GM19372 (cell line): ENCODE results near the gene AOX1.
"Not testable (repeated sequence)": the region's sequence is repeated elsewhere in the genome, so short reads cannot be mapped to it uniquely, and the experiment has no call there.

ENCODE experiments used
- ATAC-seq: cut with Tn5 transposase; IDR thresholded peaks from one replicate; pipeline ENCODE4 v1.9.1; 2021; ENCODE audit warnings: mild to moderate bottlenecking, low read depth, moderate library complexity; ENCODE audit not compliant: unreplicated experiment

AOX1 gene

DNA sequence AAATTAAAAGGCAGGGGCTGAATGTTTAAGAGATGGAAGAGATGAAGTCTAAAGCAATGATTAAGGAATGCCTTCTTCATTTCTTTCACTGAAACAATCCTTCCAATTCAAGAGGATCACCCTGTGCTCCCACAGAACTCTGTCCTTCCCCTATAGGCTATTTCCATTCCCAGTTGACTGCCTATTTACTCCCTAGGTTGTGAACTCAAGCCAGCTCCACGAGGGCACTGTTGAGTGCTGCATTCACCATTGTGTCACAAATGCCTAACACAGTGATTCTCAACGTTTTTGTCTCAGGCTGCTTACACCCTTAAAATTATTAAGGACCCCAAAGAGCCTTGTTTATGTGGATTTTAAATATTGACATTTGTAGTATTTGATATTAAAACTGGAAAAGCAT, 112.4 kb downstream of the AOX1 start:
- ATAC-seq, result no peak

GRCh38 chr2:200699310-200699709, 113.5 kb downstream of the AOX1 start:
- ATAC-seq, result no peak

DNA sequence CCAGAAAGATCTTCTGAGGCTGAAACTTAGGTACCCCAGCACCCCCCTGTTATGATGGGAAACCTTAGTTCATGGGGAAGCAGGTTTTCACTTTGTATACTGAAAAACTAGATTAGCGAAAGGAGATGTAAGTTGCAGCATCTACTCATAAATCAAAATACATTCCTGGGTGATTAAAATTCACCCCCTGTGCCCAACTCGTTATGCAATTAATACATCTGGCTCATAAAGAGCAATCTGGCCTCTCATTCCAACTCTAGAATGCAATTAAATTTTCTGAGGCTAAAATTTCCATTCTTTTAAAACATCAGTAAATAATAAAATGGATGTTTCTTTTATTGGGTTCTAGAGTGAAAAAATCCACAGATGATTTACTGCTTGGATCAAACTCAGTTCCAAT, 115.0 kb downstream of the AOX1 start:
- no peak for ATAC-seq

DNA sequence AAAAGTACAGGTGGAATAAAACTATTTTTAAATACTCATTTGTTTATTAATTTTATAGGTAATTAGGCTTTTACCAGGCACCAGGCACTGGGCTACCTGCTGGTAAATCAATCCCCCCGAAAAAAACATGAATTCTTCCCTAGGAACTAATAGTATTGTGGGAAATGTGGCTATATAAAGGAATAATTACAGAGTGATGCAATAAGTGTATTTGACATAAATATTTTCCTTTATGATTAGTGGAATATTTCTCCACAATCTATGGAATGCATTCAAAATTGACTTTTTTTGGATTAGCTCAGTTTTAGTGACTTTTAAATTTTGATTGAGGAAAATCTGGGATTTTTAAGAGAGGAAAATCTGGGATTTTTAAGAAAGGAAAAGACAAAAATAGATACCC, 116.2 kb downstream of the AOX1 start:
- ATAC-seq, result no peak

DNA sequence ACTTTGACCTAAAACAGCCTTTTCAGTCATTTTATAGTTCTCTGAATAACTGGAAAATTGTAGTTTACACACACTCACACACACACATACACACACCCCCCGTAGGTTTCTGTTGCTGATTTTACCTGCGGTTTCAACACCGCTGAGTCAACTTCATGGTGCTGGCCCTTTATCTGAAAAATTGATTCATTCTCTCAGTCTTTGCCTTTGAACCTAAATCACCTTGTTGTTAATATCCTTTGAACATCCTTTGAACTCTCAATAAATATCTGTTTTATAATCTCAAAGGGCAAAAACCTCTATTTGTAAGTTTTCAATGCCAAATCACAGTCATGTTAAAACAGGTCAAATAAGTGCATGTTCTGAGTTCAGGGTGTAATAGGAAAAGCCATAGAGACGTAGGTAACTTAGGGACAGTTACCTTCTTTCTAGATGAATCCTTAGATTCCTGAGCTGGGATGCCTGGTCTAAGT, 116.9 kb downstream of the AOX1 start:
- no peak for ATAC-seq

DNA sequence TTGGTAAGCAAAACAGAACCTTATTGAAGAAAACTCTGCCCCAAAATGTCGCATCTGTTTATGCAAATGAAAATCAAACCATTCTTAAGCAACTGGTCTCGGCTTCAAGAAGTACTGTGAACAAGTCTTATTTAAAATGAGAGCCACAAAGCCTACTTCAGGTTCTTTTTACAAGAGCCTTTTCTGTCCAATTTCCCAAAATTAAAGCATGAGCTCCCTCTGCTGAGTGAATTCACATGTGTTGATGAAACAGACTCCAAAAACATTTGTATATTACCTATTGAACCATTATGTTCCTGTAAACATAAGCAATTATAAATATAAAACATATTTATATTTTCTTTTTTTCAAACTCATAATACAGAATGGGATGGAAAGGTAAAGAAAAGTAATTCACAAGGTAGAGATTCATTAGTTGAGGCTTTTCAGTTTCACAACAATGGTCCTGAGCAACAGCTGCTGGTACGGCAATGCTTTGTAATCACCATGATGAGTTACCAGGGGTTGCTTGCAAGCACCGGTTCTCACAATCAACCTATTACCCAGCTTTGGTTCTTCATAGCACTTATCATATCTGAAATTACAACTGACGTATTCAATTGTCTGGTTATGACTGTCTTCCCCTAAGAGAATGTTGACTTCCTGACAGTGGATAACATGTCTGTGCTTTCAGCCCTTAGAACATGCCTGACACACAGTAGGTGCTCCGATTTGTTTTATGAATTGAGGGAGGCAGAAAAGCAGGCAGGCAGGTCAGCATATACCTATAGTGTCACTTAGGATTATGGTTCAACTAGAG, 117.5 kb downstream of the AOX1 start:
- ATAC-seq, result no peak

DNA sequence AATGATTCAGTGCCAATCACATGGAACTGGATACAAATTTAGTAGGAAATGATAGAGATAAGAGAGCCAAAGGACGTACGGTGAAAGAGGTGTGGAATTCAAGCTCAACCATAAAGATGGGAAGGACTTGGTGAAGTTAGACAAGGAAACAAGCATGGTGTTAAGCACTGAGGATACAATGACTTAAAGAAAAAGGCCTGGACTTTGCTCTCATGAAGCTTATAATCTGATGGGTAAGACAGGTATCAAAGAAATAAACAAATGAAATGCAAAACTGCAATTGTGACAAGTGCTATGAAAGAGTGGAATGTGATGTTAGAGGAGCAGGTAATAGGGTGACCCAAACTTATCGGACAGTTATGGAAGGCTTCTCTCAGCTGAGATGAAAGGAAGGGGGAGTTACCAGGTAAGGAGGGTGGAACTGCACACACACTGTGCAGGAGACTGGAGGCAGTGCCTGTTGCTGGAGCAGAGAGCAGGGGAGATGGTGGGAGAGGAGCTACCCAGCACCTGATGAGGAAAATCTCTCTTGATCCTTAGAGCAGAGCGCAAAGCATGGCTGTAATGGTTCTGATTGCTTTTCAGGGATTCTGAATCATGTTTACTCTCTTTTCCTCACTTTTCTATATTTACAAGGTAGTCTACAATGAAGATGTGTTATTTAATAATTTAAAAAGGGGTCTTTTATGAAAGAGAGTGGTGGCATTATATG, 118.3 kb downstream of the AOX1 start:
- no peak for ATAC-seq

DNA sequence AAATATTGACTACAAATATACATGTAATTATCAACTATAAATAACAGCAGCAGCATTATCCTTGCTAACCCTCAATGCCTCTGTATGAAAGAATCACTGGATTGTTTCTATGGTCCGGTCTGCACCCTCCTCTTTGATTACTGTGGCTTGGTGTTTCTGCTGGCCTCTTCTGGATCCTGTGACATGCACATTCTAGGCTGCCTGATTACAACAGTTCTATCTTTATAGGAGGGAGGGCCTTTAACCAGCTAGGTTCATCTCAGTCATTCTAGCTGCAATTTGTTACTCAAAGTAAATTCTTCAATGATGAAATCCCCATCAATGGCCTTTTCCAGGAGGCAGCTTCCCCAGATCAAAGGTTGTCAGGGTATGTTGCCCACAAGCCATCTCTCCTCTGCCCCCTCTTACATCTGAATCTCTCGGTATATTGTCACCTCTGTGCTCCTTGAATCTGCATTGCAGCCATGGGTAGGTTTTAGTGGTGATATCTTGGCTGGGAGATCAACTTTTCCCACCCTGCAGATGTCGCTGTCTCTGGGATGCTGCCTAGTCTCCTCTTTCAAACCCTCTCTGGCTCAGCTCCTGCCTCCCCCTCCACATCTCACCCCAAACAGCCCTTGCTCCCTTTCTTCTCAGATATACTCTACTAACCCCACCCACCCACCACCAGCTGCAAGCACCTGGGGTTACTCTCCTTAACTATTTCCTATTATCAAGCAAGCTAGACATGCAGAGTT, 119.7 kb downstream of the AOX1 start:
- no peak for ATAC-seq

- no peak for ATAC-seq
Measured at GRCh38 chr2:200708943-200709342, 123.1 kb downstream of the AOX1 start.

DNA sequence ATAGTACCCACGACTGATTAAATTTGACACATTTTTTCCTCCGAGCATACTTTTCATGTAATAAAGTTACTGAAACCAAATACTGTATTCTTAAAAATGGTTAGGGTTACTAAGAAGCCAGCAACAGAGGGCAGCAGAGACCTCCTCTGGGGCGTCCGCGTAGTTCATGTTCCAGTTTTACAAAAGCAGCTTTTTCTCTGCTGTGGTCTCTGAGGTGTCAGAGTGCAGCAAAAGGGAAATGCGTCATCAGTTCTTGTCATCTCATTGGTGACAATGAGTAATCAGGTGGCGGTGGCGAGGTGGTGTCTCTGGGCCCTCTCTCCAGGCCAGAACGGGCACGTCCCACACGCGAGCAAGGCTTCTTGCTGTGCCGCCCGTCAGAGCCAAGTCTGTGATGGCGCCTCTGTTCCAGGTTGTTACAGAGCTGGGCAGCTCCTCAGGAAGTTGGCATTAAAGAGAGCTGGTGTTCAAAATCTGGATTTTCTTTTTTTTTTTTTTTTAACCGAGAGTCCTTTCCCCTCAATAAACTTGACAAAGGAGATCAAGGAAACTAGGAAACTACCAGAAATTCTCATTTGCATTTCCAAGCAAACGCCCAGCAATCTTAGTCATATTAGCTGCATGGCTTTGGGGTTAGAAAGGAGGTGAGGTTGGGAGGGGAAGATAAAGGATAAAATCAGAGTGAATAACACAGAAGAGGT, 127.3 kb downstream of the AOX1 start:
- ATAC-seq, result peak; percentile 99

DNA sequence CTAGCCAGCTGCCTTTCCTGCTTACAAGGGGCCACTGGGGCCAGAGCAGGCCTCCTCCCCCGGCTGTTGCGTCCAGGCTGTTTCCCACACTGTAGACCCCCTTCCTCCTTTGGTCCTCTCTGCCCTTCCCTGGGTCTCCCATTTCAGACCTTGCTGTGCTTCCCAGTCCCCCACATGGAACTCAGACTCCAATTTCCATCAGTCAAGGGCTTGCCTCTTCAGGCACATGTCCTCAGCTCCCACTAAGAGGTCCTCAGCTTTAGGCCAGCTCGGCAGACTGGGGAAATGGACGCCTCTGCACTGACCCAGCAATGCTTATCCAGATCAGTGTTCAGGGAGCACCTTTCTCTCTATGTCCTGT, 127.9 kb downstream of the AOX1 start:
- ATAC-seq, result no peak

DNA sequence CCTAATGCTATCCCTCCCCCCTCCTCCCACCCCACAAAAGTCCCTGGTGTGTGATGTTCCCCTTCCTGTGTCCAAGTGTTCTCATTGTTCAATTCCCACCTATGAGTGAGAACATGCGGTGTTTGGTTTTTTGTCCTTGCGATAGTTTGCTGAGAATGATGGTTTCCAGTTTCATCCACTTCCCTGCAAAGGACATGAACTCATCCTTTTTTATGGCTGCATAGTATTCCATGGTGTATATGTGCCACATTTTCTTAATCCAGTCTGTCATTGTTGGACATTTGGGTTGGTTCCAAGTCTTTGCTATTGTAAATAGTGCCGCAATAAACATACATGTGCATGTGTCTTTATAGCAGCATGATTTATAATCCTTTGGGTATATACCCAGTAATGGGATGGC, 129.2 kb downstream of the AOX1 start:
- ATAC-seq, result not testable (repeated sequence)

DNA sequence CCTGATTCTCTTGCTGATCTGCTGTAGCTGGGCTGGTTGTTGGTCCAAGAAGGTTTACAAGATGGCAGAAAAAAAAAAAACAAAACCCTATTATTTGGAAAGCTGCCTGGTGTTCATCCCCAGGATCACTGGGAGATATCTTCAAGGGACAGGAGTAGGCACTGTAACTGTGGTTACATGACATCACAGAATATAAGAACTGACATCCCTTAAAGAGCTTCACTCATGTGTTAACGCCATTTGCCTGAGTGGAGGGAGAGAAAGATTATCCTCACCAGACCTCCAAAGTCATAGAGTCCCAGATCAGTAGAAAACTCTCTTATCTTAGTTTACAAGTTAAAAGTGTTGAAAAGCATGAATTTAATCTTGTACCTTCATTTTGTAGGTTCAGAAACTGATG, 130.6 kb downstream of the AOX1 start:
- ATAC-seq, result no peak
